NCI-H187 treated with DMSO at 0.1 percent for 48 hours (cell line): Measurements from ENCODE around the gene CLK3.
"Not testable (repeated sequence)": the region's sequence is repeated elsewhere in the genome, so short reads cannot be mapped to it uniquely, and the experiment has no call there.

Experiments
- DNase-seq: peaks from one replicate; lab custom pipeline; 2025; lab: John Stamatoyannopoulos, UW

The CLK3 gene

GRCh38 chr15:74615508-74616365 lies at the start of gene CLK3:
TSS of gene CLK3 (plus strand) at chr15:74615836. CDS start at chr15:74619197, 3,361 bp downstream.
- DNase-seq = peak; percentile 81

- no peak for DNase-seq
Measured at GRCh38 chr15:74568594-74568993, 47.0 kb upstream of the CLK3 start.

- DNase-seq = no peak
Measured at GRCh38 chr15:74569731-74570070, 45.9 kb upstream of the CLK3 start.

- no peak for DNase-seq
Measured at GRCh38 chr15:74571191-74571590, 44.4 kb upstream of the CLK3 start.

GRCh38 chr15:74573987-74574386 lies 41.6 kb upstream of the CLK3 start:
- no peak for DNase-seq

- no peak for DNase-seq
Measured at GRCh38 chr15:74578496-74578994, 37.1 kb upstream of the CLK3 start.

- DNase-seq = no peak
Measured at GRCh38 chr15:74579001-74579400, 36.6 kb upstream of the CLK3 start.

GRCh38 chr15:74580538-74581350 lies 34.9 kb upstream of the CLK3 start:
- no peak for DNase-seq

GRCh38 chr15:74584204-74584603 lies 31.4 kb upstream of the CLK3 start:
- DNase-seq = no peak

GRCh38 chr15:74584779-74585178 lies 30.9 kb upstream of the CLK3 start:
- DNase-seq = no peak

GRCh38 chr15:74585191-74585590 lies 30.4 kb upstream of the CLK3 start:
- DNase-seq = no peak

- no peak for DNase-seq
Measured at GRCh38 chr15:74585857-74586256, 29.8 kb upstream of the CLK3 start.

GRCh38 chr15:74589826-74590225 lies 25.8 kb upstream of the CLK3 start:
- no peak for DNase-seq

- DNase-seq = no peak
Measured at GRCh38 chr15:74592222-74592621, 23.4 kb upstream of the CLK3 start.

- no peak for DNase-seq
Measured at GRCh38 chr15:74593122-74593521, 22.5 kb upstream of the CLK3 start.

GRCh38 chr15:74594455-74594854 lies 21.2 kb upstream of the CLK3 start:
- no peak for DNase-seq

GRCh38 chr15:74595271-74595670 lies 20.4 kb upstream of the CLK3 start:
- DNase-seq = no peak

- DNase-seq = not testable (repeated sequence)
Measured at GRCh38 chr15:74596736-74597135, 18.9 kb upstream of the CLK3 start.

- not testable (repeated sequence) for DNase-seq
Measured at GRCh38 chr15:74597146-74597705, 18.4 kb upstream of the CLK3 start.

- peak; percentile 45 for DNase-seq
Measured at GRCh38 chr15:74598126-74598842, 17.4 kb upstream of the CLK3 start.

GRCh38 chr15:74599156-74599555 lies 16.5 kb upstream of the CLK3 start:
- no peak for DNase-seq
